ENCODE results near the gene PAN3. TPM values are rescaled to one million over a fixed set of nuclear protein-coding genes. Genes with fewer than 3 reads are reported as not detected.

The PAN3 gene
- total RNA-seq, 1 experiment from 2014 or later = 18.5 TPM

DNA sequence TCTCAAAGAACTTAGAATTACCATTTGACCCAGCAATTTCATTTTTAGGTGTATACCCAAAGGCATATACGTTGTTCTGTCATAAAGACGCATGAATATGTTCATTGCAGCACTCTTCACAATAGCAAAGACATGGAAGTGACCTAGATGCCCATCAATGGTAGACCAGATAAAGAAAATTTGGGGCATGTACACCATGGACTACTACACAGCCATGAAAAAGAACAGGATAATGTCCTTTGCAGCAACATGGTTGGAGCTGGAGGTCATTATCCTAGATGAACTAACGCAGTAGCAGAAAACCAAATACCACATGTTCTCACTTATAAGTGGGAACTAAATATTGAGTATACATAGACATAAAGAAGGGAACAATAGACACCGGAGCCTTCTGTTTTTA lies 20.7 kb downstream of the PAN3 start:
- TF ChIP-seq CTCF (IDR thresholded peaks at IDR 0.05) (no peak), POLR2AphosphoS5 (IDR thresholded peaks at IDR 0.05; ENCODE audit: low read depth, low read length) (no peak), REST (IDR thresholded peaks at IDR 0.05; ENCODE audit: insufficient read depth in 1 of 2, low read depth in 2 of 2, low read length in 1 of 2) (no peak), TCF7L2 (IDR thresholded peaks at IDR 0.05; ENCODE audit: low read depth, low read length) (no peak), SIN3A (IDR thresholded peaks at IDR 0.05; ENCODE audit: borderline replicate concordance, insufficient read depth, low read depth, low read length) (no peak)
- intact Hi-C loops (cut with micrococcal nuclease; ENCODE audit: unreplicated experiment) (no loop called here), in situ Hi-C loops (cut with HindIII; ENCODE audit: low pct_unique_long_range_greater_than_20kb, low sequenced_read_pairs) (no loop called here)
- Histone ChIP-seq H3K4me1 (ENCODE audit: control insufficient read depth, insufficient read depth, low read length) (peaks cover 9% of the 10 kb centered on the region; the same call in 1 of the 2 replicates), H3K27me3 (ENCODE audit: control insufficient read depth, insufficient read depth, low read length) (no peaks in the 10 kb centered on the region), H3K27ac (ENCODE audit: low read length) (no peak overlapping the region), H3K4me3 (ENCODE audit: low read depth in 2 of 2, low read length in 2 of 2) (no peak overlapping the region), H3K36me3 (ENCODE audit: control insufficient read depth, insufficient read depth, low read length) (no peaks in the 10 kb centered on the region), H3K9me3 (ENCODE audit: control insufficient read depth, insufficient read depth, low read depth, low read length) (no peaks in the 10 kb centered on the region)
- no peak for ATAC-seq
- CTCF ChIA-PET = no interaction called here
- BruUV-seq (replicated peaks) = no TSS peak
- no peak for DNase-seq (ENCODE audit: low read depth, low spot score)
- POLR2A ChIA-PET = no interaction called here

GRCh38 chr13:28161370-28161769 lies 23.0 kb downstream of the PAN3 start:
- ATAC-seq = no peak
- in situ Hi-C loops (cut with HindIII; ENCODE audit: low pct_unique_long_range_greater_than_20kb, low sequenced_read_pairs) = no loop called here
- CTCF ChIA-PET = no interaction called here

More at GRCh38 chr13:28161370-28161769, 23.0 kb downstream of the PAN3 start:
- no TSS peak for BruUV-seq (replicated peaks)
- Histone ChIP-seq H3K36me3 (ENCODE audit: control insufficient read depth, insufficient read depth, low read length) (no peaks in the 10 kb centered on the region), H3K27me3 (ENCODE audit: control insufficient read depth, insufficient read depth, low read length) (no peaks in the 10 kb centered on the region), H3K27ac (ENCODE audit: low read length) (peak overlapping the region; percentile 25; the same call in 1 of the 2 replicates), H3K9me3 (ENCODE audit: control insufficient read depth, insufficient read depth, low read depth, low read length) (no peaks in the 10 kb centered on the region), H3K4me1 (ENCODE audit: control insufficient read depth, insufficient read depth, low read length) (peaks cover 9% of the 10 kb centered on the region; the same call in 1 of the 2 replicates), H3K4me3 (ENCODE audit: low read depth in 2 of 2, low read length in 2 of 2) (no peak overlapping the region)
- intact Hi-C loops (cut with micrococcal nuclease; ENCODE audit: unreplicated experiment) = no loop called here
- POLR2A ChIA-PET = no interaction called here
- DNase-seq (ENCODE audit: low read depth, low spot score) = no peak
- TF ChIP-seq CTCF (IDR thresholded peaks at IDR 0.05) (no peak), REST (IDR thresholded peaks at IDR 0.05; ENCODE audit: insufficient read depth in 1 of 2, low read depth in 2 of 2, low read length in 1 of 2) (no peak), TCF7L2 (IDR thresholded peaks at IDR 0.05; ENCODE audit: low read depth, low read length) (no peak), POLR2AphosphoS5 (IDR thresholded peaks at IDR 0.05; ENCODE audit: low read depth, low read length) (no peak), SIN3A (IDR thresholded peaks at IDR 0.05; ENCODE audit: borderline replicate concordance, insufficient read depth, low read depth, low read length) (no peak)

Measured in Panc1 (cell line).